GM21390 (cell line): ENCODE data around the gene GPR17.
A peak's percentile ranks its signal among the peaks of the same experiment; 100 is the strongest.

Source experiments
- ATAC-seq: cut with Tn5 transposase; IDR thresholded peaks from one replicate; pipeline ENCODE4 v1.9.1; 2021; ENCODE audit not compliant: unreplicated experiment

Gene GPR17

DNA sequence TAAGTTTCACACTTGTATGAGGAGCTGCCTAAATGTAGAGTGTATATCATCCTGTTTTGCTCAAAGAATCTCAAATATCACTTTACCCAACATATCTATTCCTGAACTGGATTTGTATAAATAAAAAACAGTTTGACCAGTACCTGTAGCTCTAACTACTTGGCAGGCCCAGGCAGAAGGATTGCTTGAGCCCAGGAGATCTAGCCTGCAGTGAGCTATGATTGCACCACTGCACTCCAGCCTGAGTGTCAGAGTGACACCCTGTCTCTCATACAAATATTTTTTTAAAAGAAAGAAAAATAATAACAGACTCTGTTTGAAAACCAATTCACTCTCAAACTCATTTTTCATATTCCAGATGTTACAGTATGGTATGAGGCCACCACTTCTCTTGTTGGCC, 37.1 kb downstream of the GPR17 start:
- ATAC-seq, result no peak

- no peak for ATAC-seq
These were observed 37.8 kb downstream of the GPR17 start for GRCh38 chr2:127683757-127684156.

GRCh38 chr2:127685410-127686080, 39.6 kb downstream of the GPR17 start:
- ATAC-seq, result no peak

DNA sequence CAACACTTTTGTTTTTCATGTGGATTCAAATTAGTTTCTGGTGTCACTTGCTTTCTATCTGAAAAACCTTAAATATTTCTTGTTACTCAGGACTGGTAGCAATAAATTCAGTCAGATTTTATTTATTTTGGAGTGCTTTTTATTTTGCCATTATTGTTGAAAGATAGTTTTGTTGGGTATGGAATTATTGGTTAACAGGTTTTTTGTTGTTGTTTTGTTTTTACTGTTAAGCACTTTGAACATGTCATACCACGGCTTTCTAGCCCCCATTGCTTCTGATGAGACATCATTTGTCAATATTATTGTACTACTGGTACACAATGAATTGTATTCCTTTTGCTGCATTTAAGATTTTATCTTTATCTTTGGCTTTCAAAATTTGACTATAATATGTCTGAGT, 42.5 kb downstream of the GPR17 start:
- no peak for ATAC-seq

- no peak for ATAC-seq
These were observed 44.7 kb downstream of the GPR17 start for GRCh38 chr2:127690696-127691095.

DNA sequence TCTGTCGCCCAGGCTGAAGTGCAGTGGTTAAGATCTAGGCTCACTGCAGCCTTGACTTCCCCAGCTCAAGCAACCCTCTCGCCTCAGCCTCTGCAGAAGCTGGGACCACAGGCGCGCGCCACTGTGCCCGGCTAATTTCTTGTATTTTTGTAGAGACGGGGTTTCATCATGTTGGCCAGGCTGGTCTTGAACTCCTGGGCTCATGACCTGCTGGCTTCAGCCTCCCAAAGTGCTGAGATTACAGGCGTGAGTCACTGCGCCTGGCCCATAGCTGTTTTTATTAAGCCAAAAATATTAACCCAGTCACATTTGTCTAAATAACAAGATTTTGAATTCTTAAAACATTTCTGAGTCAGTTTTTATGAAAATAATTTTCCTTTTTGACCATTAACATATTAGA, 49.0 kb downstream of the GPR17 start:
- ATAC-seq, result no peak

DNA sequence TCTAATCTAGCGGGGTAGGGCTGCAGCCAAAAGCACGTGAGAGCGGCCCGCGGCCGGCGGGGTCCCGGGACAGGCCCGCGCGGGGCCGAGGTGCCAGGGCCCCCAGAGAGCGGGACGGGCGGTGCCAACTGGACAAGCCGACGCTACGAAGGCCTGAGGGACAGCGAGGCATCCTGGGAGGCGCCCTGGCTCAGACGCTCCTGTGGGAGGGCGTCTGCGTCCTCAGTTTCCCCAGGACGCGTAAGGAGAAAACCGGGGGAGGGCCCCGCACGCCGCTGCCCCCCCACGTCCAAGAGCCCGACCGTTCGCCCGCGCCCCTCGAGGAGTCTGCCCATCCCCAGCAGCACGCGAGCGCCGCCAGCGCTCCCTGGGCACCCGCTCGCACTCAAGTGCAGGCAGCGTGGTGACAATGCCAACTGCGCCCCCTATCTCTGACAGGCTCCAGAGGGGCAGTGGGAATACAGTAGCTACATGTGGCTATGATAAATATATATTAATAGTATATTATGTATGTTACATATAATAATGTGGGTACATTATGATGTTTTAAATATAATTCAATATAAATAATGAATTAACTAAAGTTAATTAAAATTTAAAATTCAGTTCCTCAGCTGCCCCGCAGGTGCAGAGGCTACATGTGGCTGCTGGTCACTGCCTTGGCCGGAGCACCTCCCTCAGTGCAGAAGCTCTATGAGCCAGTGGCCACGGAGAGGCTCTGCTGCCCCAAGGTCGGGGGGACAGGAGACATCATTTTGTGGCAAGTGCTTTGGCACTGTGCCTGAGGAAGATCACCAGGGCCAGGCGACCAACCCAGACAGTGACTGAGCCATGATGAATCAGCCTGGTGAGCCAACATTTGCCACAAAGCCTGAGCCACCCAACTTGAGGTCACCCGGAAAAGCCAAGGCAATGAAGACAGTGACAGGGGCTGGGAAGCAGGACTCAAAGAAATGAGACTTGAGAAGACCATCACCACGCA, 49.8 kb downstream of the GPR17 start:
- no peak for ATAC-seq

- no peak for ATAC-seq
These were observed 51.7 kb downstream of the GPR17 start for GRCh38 chr2:127697482-127698180.

DNA sequence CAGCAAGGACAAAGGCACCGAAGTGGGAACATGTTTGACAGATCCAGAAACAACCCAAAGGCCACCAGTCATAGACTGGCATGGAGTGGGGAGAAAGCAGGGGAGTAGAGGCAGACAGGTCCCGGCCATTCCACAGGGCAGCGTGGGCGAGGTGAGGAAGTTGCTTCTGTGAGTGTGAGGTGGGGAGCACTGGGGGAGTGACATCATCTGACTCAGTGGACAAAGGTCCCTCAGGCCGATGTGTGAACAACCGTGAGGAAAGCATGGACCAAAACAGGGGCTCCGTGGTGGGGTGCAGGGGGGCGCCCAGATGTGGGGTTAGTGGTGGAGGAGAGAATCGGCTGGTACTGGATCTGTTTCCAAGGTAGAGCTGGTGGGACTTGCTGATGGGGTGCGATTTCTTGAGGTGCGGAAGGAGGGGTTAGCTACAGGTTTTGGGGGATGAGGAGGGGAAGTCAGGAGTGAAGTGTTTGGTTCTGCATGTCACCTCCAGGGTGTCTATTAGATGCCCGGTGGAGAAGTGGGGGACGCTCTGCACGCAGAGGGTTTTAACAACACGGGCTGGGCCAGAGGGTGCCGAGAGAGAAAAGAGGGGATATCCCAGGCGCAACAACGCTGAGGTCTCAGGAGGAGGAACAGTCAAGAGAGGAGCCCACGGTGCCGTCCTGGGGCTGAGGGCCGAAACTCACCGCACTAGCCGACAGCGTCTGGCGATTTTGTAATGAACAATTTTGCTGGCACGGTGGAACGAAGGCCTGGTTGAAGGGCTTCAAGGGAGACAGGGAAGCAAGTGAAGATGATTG, 52.8 kb downstream of the GPR17 start:
- ATAC-seq, result no peak

- peak; percentile 52 for ATAC-seq
These were observed 54.7 kb downstream of the GPR17 start for GRCh38 chr2:127700527-127701192.

DNA sequence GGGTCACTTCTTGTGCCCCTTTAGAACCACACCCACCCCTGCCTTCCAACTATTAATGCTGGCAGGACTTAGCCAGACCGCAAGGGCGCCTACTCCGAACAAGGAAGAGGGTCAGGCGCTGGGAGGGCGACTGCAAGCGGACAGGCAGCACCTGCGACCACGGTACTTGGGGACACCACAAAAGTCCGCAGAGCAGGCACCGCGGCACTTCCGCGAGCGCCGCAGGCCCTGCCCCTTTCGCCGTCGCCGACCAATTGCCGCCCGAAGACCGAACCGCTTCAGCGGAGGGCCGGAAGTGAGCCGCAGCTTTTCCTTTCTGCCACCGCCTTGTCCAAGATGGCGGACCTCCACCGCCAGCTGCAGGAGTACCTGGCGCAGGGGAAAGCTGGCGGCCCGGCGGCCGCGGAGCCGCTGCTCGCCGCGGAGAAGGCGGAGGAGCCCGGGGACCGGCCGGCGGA, 55.3 kb downstream of the GPR17 start, which contains the start of gene SFT2D3:
TSS of gene SFT2D3 (plus strand) at position 305 of the 458 bp plus-strand sequence. CDS start at position 337, 32 bp downstream.
- ATAC-seq, result peak; percentile 71

DNA sequence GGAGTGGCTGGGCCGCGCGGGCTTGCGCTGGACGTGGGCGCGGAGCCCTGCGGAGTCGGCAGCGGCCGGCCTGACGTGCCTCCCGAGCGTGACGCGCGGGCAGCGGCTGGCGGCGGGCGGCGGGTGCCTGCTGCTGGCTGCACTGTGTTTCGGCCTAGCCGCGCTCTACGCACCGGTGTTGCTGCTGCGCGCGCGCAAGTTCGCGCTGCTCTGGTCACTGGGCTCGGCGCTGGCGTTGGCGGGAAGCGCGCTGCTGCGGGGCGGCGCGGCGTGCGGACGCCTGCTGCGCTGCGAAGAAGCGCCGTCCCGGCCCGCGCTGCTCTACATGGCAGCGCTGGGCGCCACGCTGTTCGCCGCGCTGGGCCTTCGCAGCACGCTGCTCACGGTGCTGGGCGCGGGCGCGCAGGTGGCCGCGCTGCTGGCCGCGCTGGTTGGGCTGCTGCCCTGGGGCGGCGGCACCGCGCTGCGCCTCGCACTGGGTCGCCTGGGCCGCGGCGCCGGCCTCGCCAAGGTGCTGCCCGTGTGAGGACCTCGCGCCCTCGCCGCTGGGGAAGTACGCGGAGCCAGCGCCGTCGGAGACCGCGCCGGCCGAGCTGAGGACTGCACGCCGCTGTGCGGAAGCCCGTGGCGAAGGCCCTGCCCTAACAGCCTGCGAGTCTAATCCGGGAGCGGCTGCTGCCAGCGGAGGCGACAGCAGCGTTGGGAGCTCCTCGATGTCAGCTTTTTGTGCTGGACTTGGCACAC, 55.9 kb downstream of the GPR17 start:
- ATAC-seq, result peak; percentile 47
